ENCODE measurements around the gene RNU4-1. TPM values are rescaled to one million over a fixed set of nuclear protein-coding genes. Genes with fewer than 3 reads are reported as not detected.
A peak's percentile ranks its signal among the peaks of the same experiment; 100 is the strongest.

The RNU4-1 gene
- total and polyA plus RNA-seq, 9 of the 15 experiments (the other 6 are each of a cell fraction or from before 2014, with no cell fraction given): under 0.01 to 19,719 (median 3,563) TPM; not detected in 4

GRCh38 chr12:120292661-120293531 is at the start of gene RNU4-1 (continued):
- TF ChIP-seq ETS1 (conservative IDR thresholded peaks at IDR 0.05; ENCODE audit: control insufficient read depth, low read depth, low read length) (peak; percentile 96), MTA1 (IDR thresholded peaks at IDR 0.05; ENCODE audit: borderline replicate concordance) (peak; percentile 36; the same call in 1 of the 2 replicates), KDM1A (IDR thresholded peaks at IDR 0.05) (peak; percentile 49 to 71; a peak in 2 of 4 replicates), ARHGAP35 (IDR thresholded peaks at IDR 0.05; ENCODE audit: partially characterized antibody) (peak; percentile 97), ATF3 (IDR thresholded peaks at IDR 0.05) (no peak; the same call in 1 of the 2 replicates), ATF3 (CRISPR knock-in tag; conservative IDR thresholded peaks at IDR 0.05) (peak; percentile 87), HDAC6 (IDR thresholded peaks at IDR 0.05; ENCODE audit: low read depth, low read length) (peak; percentile 45; the same call in 1 of the 2 replicates), RFX1 (IDR thresholded peaks at IDR 0.05) (peak; percentile 47), HDAC1 (IDR thresholded peaks at IDR 0.05) (peak in 1 of 2 experiments; percentile 55; a peak in 3 of 4 replicates), TAF1 (IDR thresholded peaks at IDR 0.05; ENCODE audit: control insufficient read depth, extremely low read depth, insufficient read depth, low read length, severe bottlenecking) (peak; percentile 63), SRF (CRISPR knock-in tag; IDR thresholded peaks at IDR 0.05) (peak in 1 of 2 experiments; percentile 81; a peak in 2 of 4 replicates), POLR2A (conservative IDR thresholded peaks at IDR 0.05) (peak; percentile 100), ILF3 (IDR thresholded peaks at IDR 0.05; ENCODE audit: borderline replicate concordance) (peak; percentile 94), ZNF511 (CRISPR knock-in tag; IDR thresholded peaks at IDR 0.05) (peak; percentile 28; the same call in 1 of the 2 replicates), ZNF354B (CRISPR knock-in tag; IDR thresholded peaks at IDR 0.05) (no peak), SUPT5H (IDR thresholded peaks at IDR 0.05) (peak; percentile 100), ZBTB34 (CRISPR knock-in tag; IDR thresholded peaks at IDR 0.05) (no peak), PKNOX1 (IDR thresholded peaks at IDR 0.05) (peak; percentile 34), GTF2E2 (tag; IDR thresholded peaks at IDR 0.05) (peak; percentile 100), U2AF1 (optimal IDR thresholded peaks at IDR 0.05; ENCODE audit: low read depth, low read length) (peak; percentile 56)
